GM12878 (cell line): ENCODE data around the gene TRIM39. TPM values are rescaled to one million over a fixed set of nuclear protein-coding genes. Genes with fewer than 3 reads are reported as not detected.

Experiments
- CBX3 ChIP-seq: fragments of 200-600 bp; sonication (generic); IDR thresholded peaks from 2 replicates; pipeline ENCODE4 v1.6.1; 2016; ENCODE audit warnings: low read depth, borderline replicate concordance
- CUX1 ChIP-seq: IDR thresholded peaks from 2 replicates; pipeline ENCODE4 v1.6.1; 2012; ENCODE audit warnings: improper control_type of control experiment, low read depth, low read length; ENCODE audit not compliant: insufficient replicate concordance
- DPF2 ChIP-seq: fragments of 450-650 bp; IDR thresholded peaks from 2 replicates; pipeline ENCODE4 v1.6.1; 2017; ENCODE audit warnings: mild to moderate bottlenecking
- E2F8 ChIP-seq: fragments of 450-650 bp; IDR thresholded peaks from 2 replicates; pipeline ENCODE4 v1.6.1; 2018; ENCODE audit warnings: mild to moderate bottlenecking, low read depth, moderate library complexity; ENCODE audit not compliant: partially characterized antibody
- EED ChIP-seq: sonication (generic); IDR thresholded peaks from 2 replicates; pipeline ENCODE4 v1.6.1; 2016; ENCODE audit warnings: antibody characterized with exemption, low read depth
- IKZF1 ChIP-seq: fragments of 450-650 bp; conservative IDR thresholded peaks from 2 replicates; pipeline ENCODE4 v1.6.1; 2017; ENCODE audit warnings: antibody characterized with exemption, mild to moderate bottlenecking
- IKZF2 ChIP-seq, 2 experiments: fragments of 450-650 bp; IDR thresholded peaks; 2 replicates each; pipeline ENCODE4 v1.6.1; 2017; ENCODE audit warnings: mild to moderate bottlenecking in 2 of 2, moderate library complexity in 2 of 2
- MAX ChIP-seq: IDR thresholded peaks from 2 replicates; pipeline ENCODE4 v1.6.1; 2012; ENCODE audit warnings: low read depth, low read length, improper control_type of control experiment
- NFIC ChIP-seq: IDR thresholded peaks from 2 replicates; pipeline ENCODE4 v1.6.1; 2012; ENCODE audit warnings: low read depth, mild to moderate bottlenecking, inconsistent platforms, low read length, moderate library complexity
- NKRF ChIP-seq: fragments of 450-650 bp; conservative IDR thresholded peaks from 2 replicates; pipeline ENCODE4 v1.6.1; 2017; ENCODE audit warnings: mild to moderate bottlenecking, moderate library complexity
- PAX5 ChIP-seq: IDR thresholded peaks from 2 replicates; pipeline ENCODE4 v1.6.1; 2011; ENCODE audit warnings: low read depth, low read length, borderline replicate concordance
- SIX5 ChIP-seq: IDR thresholded peaks from 2 replicates; pipeline ENCODE4 v1.6.1; 2011; ENCODE audit warnings: mild to moderate bottlenecking, low read depth, low read length, moderate library complexity; ENCODE audit not compliant: severe bottlenecking
- SREBF1 ChIP-seq: IDR thresholded peaks from 2 replicates; pipeline ENCODE4 v1.6.1; 2012; ENCODE audit warnings: mild to moderate bottlenecking, low read length
- STAT1 ChIP-seq: fragments of 450-650 bp; conservative IDR thresholded peaks from 2 replicates; pipeline ENCODE4 v1.6.1; 2014; ENCODE audit warnings: antibody characterized with exemption, mild to moderate bottlenecking
- TCF3 ChIP-seq: IDR thresholded peaks from 2 replicates; pipeline ENCODE4 v1.6.1; 2012; ENCODE audit warnings: low read depth, mild to moderate bottlenecking, low read length, borderline replicate concordance; ENCODE audit not compliant: insufficient read depth
- polyA plus RNA-seq, 11 experiments: library from polyadenylated mRNA; depleted of rRNA in 4 of 11; unstranded in 6 of 11; stranded (reverse) in 5 of 11; fragments of >200 nt; fragmentation: Nextera tagmentation in 4 of 11; fragmentation: Illumina TruSeq in 1 of 11; extraction: Ambion mirVana in 4 of 11; extraction: Trizol in 1 of 11; gene quantifications; 1 replicate in 1 of 11; 2 replicates in 10 of 11; pipeline versions ENCODE4 v1.2.1 to v1.2.3, GENCODE V29; 2011 to 2016; ENCODE audit warnings: inconsistent platforms in 2 of 11, missing spikeins in 2 of 11, low read depth in 1 of 11
- total RNA-seq, 4 experiments: library from RNA; depleted of rRNA in 3 of 4; stranded (reverse); fragments of >200 nt in 3 of 4; fragmentation: Illumina TruSeq in 1 of 4; extraction: Trizol in 1 of 4; gene quantifications; 2 replicates each; pipeline versions ENCODE4 v1.2.1 to v1.2.3, GENCODE V29; 2013 to 2021

Gene TRIM39
- total and polyA plus RNA-seq, 10 of the 15 experiments (the other 5 are each of a cell fraction or from before 2014, with no cell fraction given): 3.0 to 11.9 (median 8.8) TPM

- TF ChIP-seq CUX1: no peak
- TF ChIP-seq IKZF1: peak; percentile 85
- no peak for TF ChIP-seq SIX5
- 0 out of 2 replicates have a peak, but pooled peaks have one; percentile 64 for TF ChIP-seq TCF3
- no peak for TF ChIP-seq EED
- TF ChIP-seq NFIC: no peak
- peak; percentile 94 for TF ChIP-seq NKRF
- no peak for TF ChIP-seq SREBF1
- TF ChIP-seq DPF2: peak; percentile 93
- TF ChIP-seq MAX: no peak; the same call in 1 of the 2 replicates
- TF ChIP-seq E2F8: no peak
- TF ChIP-seq IKZF2 (IDR thresholded peaks at IDR 0.05): no peak
- 0 out of 2 replicates have a peak, but pooled peaks have one; percentile 17 for TF ChIP-seq PAX5
- TF ChIP-seq STAT1: 0 out of 2 replicates have a peak, but pooled peaks have one; percentile 24
- no peak for TF ChIP-seq CBX3
These were observed at the start of gene TRIM39 (continued) for GRCh38 chr6:30326526-30327231.
